Activated CD8-positive, alpha-beta memory T cell treated with anti-CD3 and anti-CD28 coated beads, Interleukin-2, amount 50 U/mL, for 1 hour (primary cell): ENCODE results near the gene RPL4.
"Not testable (repeated sequence)": the region's sequence is repeated elsewhere in the genome, so short reads cannot be mapped to it uniquely, and the experiment has no call there.

Experiments used
- DNase-seq: peaks from one replicate; pipeline ENCODE4 v3.0.0-alpha.2; 2020; ENCODE audit errors: extremely low read depth

The RPL4 gene

DNA sequence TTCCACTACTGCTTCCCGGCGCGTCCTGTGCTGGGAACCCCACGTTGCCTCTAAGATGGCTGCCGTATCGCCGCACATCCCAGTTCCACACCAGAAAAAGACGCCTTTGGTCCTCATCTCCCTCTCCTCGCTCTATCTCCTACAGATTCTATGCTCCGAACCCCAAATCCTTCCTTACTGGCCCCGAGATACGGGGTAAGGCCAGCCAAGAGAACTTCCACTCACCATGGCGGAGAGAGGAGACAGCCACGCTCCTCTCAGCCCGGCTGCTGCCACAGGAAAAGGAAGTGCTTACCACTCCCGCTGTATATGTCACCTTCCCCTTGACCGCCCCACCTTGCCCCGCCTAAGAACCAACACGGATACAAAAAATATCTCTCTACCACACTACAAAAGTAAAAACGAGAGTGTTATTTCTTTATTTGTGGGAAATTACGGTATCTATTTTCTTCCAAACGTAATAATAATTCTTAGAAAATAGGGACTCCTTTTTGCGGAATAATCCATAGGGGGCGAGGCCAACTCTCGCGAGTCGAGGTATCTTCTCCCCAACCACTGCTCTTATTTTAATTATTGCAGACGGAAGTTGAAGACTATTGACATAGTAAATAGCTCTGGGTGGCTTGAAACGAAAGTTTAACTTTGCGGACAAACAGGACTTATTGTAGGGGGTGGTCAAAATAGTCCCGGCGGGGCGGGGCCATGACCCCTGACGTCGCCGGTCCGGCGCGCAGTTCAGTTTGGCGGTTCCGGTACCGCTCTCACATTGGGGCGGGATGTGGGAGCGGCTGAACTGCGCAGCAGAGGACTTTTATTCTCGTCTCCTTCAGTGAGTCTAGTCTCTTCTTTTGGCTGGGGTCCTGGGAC is at the start of gene RPL4, which contains the start of gene ZWILCH:
TSS of gene RPL4 (minus strand) at position 293 of the 867 bp plus-strand sequence. CDS start at position 228, 65 bp downstream.
TSS of gene ZWILCH (plus strand) at position 764 of the 867 bp plus-strand sequence. CDS start at position 777, 13 bp downstream.
- peak; percentile 46 for DNase-seq

DNA sequence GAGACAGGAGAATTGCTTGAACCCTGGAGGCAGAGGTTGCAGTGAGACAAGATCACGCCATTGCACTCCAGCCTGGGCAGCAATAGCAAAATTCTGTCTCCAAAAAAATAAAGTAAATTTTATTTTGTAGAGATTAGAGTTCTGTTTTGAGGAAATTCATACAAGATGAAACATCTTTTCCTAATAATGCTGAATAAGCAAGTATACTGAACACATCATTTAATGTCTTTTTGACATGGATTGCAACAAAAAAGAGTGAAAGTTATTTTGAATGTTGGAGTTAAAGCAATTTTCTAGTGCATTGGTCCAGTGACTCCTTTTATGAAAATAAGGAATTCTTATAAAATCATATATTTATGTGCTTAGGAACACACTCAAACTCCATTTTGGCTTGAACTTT is 40.6 kb upstream of the RPL4 start:
- no peak for DNase-seq

- DNase-seq: no peak
Observed at GRCh38 chr15:66542896-66543295, 38.2 kb upstream of the RPL4 start.

DNA sequence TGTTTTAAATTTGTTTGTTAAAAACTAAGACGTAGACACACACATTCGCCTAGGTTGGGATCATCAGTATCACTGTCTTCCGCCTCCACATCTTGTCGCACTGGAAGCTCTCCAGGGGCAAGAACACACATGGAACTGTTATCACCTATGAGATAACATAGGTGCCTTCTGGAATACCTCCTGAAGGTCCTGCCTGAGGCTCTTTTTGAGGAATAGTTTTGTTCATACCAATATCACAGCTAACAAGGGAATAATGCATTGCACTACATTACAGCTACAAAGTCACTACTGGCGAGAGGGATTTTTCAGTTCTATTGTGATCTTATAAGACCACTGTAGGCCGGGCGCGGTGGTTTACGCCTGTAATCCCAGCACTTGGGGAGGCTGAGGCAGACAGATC is 30.4 kb upstream of the RPL4 start:
- DNase-seq: no peak

- no peak for DNase-seq
Observed at GRCh38 chr15:66524838-66525237, 20.2 kb upstream of the RPL4 start.

- no peak for DNase-seq
Observed at GRCh38 chr15:66523926-66524325, 19.3 kb upstream of the RPL4 start.

DNA sequence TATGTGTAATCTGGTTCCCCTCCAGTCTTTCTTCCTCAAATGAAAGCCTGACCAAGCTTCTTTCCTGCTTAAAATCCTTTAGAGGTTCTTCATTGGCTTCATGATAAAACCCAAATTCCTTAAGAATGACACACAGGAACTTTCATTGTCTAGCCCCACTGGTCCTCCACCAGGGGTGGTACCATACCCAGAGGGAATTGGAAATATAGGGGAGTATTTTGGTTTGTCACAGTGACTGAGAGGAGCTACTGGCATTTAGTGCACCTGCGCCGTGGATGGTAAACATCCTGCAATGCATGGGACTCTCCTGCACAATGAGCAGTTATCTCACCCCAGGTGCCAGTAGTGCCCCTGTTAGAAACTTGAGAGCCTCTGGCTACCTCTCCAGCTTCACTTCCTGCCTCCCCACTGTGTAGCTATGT is 11.3 kb upstream of the RPL4 start:
- DNase-seq: no peak

- no peak for DNase-seq
Observed at GRCh38 chr15:66514586-66514985, 9.9 kb upstream of the RPL4 start.

- DNase-seq: no peak
Observed at GRCh38 chr15:66508293-66508883, 3.7 kb upstream of the RPL4 start.

DNA sequence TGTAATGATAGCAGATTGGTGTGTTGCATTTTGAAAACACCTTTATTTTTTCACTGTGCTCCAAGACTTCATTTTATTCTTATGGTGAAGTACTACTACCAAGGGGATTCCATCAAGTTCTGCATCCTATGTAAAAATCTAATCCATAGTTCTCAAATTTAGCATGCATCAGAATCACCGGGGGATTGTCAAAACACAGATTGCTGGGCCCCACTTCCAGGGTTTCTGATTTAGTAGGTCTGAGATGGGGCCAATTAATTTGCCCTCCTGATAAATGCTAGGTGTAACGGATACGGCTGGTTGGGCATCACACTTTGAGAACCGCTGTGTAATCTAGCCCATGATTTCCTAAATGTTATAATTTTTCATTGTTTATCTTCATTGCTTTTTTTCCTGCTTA is 1.2 kb upstream of the RPL4 start:
- DNase-seq: no peak

- DNase-seq: no peak
Observed at GRCh38 chr15:66505430-66505811, 766 bp upstream of the RPL4 start.

DNA sequence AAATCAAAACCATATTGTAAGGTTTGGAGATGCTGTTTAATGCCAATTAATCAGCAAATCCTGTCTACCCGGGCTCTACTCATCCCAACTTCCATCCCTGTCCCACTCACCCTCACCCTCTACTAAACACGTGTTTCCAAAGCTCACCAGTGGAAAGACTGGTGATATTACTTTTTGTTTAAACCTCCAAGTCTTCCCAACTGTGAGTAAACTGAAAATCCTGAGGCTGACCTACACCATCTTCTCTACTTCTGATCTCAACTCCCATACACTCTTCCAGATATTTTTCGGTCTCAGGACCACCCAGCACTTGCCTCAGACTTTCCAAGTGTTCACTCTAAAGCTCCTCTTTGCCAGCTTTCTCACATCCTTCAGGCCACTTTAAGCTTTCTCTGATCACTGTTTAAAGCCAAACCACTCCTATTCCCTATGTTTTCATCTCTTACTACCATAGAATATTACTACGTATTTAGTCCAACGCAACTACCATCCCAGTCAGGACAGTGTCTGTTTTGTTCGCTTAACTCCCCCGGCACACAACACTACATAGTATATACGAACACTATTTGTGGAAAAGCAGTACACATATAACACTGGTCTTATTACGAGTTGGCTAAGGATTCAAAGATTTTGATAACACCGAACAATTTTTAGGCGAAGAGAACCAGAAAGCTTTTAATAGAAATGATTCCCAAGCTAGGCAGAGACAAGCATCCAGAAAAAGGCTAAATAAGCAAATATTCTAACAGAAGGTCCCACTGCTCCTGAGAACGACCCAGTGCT is 684 bp downstream of the RPL4 start:
- DNase-seq: no peak

DNA sequence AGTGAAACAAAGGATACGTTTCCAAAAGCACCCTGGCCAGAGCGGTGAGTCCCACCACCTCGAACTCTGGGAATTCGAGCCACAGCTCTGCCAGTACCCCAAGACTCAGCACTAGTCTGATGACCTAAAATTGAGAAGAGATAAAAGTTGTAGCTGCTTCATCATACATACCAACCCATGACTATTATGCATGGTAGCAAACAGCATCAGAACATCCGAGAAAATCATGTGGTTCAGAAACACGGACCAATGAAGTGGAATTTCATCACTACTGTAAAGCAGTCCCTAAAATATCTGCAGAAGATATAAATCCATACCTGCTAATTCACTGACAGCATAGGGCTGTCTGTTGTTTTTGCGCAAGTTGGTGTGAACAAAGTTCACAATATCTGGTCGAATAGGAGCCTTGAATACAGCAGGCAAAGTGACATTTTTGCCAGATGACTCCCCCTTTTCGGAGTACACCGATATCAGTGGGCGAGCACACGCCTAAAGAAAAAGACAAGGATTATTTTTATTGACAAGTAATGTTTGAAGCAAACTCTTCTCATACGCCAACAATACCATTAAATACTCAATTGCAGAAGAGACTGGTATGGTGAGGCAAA is 1.5 kb downstream of the RPL4 start:
- DNase-seq: not testable (repeated sequence)

- DNase-seq: no peak
Observed at GRCh38 chr15:66502491-66502890, 2.2 kb downstream of the RPL4 start.

- not testable (repeated sequence) for DNase-seq
Observed at GRCh38 chr15:66500346-66500745, 4.3 kb downstream of the RPL4 start.

- DNase-seq: no peak
Observed at GRCh38 chr15:66498501-66499386, 5.9 kb downstream of the RPL4 start.

DNA sequence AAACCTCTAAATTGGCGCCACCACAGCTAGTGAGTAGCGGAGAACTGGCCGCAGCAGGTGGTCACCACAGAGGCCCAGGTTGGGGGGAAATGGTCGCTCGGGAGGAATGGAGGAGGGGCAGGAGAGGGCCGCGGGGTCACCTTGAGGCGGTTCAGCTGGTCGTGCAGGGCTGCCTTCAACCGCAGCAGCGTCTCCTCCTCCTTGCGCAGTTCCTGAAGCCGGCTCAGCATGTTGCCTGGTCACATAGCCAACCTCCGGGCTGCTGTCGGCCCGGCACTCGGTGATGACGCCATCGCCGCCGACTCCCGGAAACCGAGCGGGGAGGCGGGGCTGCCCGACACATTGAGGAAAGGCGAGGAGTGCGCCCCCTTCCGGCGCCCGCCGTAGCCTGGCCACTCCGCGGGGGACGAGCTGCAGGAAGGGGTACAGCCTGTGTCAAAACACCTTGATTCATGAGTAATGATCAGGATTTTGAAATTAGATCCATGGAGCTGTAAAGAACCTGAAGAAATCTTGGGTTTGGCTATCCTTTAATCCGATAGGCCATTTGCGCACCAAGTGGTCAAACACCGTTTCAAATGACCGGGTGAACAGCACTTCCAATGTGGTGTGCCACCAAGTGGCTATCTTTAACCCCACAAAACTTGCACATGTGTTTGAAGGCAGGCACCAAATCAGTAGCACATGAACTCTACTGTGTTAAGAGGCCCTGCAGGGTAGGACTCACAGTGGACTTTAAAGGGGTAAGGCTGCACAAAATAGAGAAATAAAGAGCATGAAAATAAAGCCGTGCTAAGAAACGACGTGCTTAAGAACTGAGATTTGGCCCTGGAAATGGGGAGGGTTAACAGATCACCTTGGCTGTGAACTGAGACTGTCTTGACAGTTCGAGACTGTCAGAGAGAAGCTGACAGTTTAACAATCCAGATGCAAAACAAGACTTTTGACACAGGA is 6.9 kb downstream of the RPL4 start, which contains the start of gene SNAPC5:
TSS of gene SNAPC5 (minus strand) at position 261 of the 954 bp plus-strand sequence. CDS start at position 230, 31 bp downstream.
- peak; percentile 85 for DNase-seq

DNA sequence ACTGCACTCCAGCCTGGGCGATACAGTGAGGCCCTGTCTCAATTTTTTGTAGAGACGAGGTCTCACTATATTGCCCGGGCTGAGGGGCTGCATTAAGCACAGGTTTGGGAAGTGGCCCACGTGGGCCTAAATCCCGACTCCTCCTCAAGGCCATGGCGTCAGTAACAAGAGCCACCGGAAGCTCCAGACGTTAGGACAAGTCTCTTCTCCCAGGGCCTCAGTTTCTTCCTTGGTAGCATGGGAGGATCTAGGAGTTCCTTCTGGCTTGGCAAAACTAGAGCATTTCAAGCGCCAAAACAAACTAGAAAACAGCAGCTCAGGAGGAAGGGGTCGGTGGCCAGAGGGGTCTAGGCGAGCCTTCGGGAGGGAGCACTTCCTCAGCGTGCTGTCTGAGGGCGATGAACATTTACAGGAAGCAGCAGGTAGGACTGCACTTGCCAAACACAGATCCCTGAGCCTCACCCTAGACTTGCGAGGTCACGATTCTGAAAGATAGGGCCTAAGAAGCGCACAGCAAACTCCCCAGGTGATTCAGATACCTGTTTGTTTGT is 7.6 kb downstream of the RPL4 start:
- DNase-seq: no peak

- DNase-seq: no peak
Observed at GRCh38 chr15:66494262-66494661, 10.4 kb downstream of the RPL4 start.
